ENCODE data around the gene WDR72. TPM values are rescaled to one million over a fixed set of nuclear protein-coding genes. Genes with fewer than 3 reads are reported as not detected.

Gene WDR72
- total RNA-seq, 1 donor from 2014 or later, result not detected

DNA sequence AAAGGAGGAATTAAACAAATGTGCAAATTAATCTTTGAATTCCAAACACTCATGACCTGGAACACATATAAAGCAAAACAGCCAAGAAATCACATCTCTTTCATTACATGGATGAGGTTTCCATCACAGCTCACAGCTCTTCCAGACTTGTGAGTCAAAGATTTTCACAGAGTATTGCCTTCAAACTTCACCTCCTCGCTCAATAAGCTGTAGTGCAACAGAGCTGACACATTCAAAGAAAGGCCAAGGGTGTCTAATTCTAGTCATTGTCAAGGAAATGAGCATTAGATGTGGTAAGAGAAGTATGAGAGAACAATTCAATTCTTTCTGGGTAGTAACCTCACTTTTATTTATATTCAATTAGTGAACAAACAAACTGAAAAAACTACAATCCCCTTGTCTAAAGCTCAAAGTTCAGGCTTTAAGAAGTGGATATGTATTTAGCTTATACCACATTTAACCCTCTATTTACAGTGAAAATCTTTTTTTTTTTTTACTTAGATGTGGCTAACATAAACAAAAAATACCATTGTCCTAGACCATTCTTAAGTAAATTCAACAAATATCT is 11.9 kb downstream of the WDR72 start:
- Mint-ChIP-seq H3K9me3 (no peaks in the 10 kb centered on the region), H3K36me3 (ENCODE audit: low read depth) (no peaks in the 10 kb centered on the region), H3K4me1 (ENCODE audit: low read depth) (no peaks in the 10 kb centered on the region), H3K4me3 (no peak overlapping the region), H3K27ac (no peak overlapping the region), H3K27me3 (ENCODE audit: insufficient read depth) (no peaks in the 10 kb centered on the region)
- DNase-seq (ENCODE audit: low spot score), result no peak
- intact Hi-C loops (cut with micrococcal nuclease), result no loop called here

DNA sequence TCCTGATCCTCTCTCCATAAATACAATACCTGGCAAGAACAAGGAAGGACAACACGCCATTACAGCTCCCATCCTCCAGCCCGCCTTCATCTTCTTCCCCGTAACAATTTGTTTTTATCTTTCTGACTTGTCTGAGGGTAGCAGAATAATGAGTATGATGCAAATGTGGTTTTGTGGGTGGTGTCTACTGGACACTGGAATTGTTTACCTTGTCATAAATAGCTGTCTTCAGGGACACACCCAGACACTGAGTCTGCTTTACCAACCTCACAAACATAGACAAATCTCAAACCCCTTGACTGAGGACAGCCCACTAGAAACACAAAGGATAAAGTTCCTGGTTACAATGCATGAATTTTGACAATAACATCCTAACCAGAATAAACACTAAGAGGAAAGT is 13.4 kb downstream of the WDR72 start:
- H3K27me3 Mint-ChIP-seq (ENCODE audit: insufficient read depth), result no peaks in the 10 kb centered on the region
- intact Hi-C loops (cut with micrococcal nuclease), result no loop called here
- DNase-seq (ENCODE audit: low spot score), result no peak
- no peaks in the 10 kb centered on the region for H3K9me3 Mint-ChIP-seq
- H3K27ac Mint-ChIP-seq, result no peak overlapping the region
- H3K4me1 Mint-ChIP-seq (ENCODE audit: low read depth), result no peaks in the 10 kb centered on the region
- no peak overlapping the region for H3K4me3 Mint-ChIP-seq
- no peaks in the 10 kb centered on the region for H3K36me3 Mint-ChIP-seq (ENCODE audit: low read depth)

GRCh38 chr15:53739651-53740050 is 19.8 kb downstream of the WDR72 start:
- Mint-ChIP-seq H3K9me3 (no peaks in the 10 kb centered on the region), H3K4me1 (ENCODE audit: low read depth) (no peaks in the 10 kb centered on the region), H3K27ac (no peak overlapping the region), H3K4me3 (no peak overlapping the region), H3K27me3 (ENCODE audit: insufficient read depth) (no peaks in the 10 kb centered on the region), H3K36me3 (ENCODE audit: low read depth) (no peaks in the 10 kb centered on the region)
- DNase-seq (ENCODE audit: low spot score), result no peak
- intact Hi-C loops (cut with micrococcal nuclease), result no loop called here

DNA sequence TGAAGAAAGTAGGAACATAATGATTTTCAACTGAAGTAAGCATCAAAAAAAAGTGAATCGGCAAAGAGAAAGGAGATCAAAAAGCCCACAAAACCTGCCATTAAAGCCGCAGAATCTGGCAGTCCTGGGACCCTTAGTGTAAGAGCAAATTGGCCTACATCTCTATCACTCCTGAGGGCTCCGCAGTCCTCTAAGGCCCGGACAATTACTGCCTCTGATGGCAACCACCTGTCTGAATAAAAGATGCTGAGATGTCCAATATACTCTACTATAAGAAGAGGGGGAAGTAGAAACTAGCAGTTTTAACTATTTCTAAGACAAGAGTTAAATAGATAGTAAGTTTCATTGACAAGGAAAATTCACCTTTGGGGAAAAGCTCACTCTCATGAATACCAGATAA is 20.3 kb downstream of the WDR72 start:
- Mint-ChIP-seq H3K4me3 (no peak overlapping the region), H3K36me3 (ENCODE audit: low read depth) (no peaks in the 10 kb centered on the region), H3K4me1 (ENCODE audit: low read depth) (no peaks in the 10 kb centered on the region), H3K27me3 (ENCODE audit: insufficient read depth) (no peaks in the 10 kb centered on the region), H3K27ac (no peak overlapping the region), H3K9me3 (no peaks in the 10 kb centered on the region)
- DNase-seq (ENCODE audit: low spot score), result no peak
- intact Hi-C loops (cut with micrococcal nuclease), result no loop called here

DNA sequence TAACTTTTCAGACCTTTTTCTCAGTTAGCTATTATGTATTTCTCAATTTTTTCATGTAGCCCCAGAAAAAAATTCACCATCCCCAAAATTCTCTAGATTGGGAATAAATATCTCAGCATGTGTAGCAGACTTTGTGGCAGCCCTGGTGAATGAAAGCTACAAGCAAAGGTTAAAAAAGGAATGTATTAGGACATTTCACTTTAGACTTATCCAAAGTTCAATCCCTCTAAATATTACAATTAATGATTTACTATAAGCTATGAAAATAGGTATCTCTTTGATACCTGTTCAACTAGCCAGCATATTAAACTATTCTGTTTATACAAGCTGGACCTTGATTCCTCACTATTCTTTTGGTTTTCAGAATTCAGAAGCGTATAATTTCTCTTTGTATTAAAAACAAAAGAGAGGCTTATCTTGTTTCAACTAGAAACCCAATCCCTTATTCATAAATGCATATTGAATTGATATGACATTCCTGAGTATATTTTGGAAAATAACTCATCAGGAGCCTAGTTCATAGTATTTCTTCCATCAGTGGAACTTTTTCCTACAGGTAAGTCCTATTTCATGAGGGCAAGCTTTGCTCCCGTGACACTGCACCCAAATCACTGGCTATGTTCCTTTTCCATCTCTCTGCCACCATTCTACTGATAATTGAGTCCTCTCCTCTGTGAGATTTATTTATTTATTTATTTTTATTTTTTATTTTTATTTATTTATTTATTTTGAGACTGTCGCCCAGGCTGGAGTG is 38.0 kb downstream of the WDR72 start:
- H3K4me3 Mint-ChIP-seq, result no peak overlapping the region

GRCh38 chr15:53716909-53717876 is 42.3 kb downstream of the WDR72 start:
- Mint-ChIP-seq H3K27me3 (ENCODE audit: insufficient read depth) (no peaks in the 10 kb centered on the region), H3K4me1 (ENCODE audit: low read depth) (no peaks in the 10 kb centered on the region), H3K4me3 (no peak overlapping the region), H3K36me3 (ENCODE audit: low read depth) (no peaks in the 10 kb centered on the region), H3K9me3 (no peaks in the 10 kb centered on the region), H3K27ac (no peak overlapping the region)
- no peak for DNase-seq (ENCODE audit: low spot score)
- intact Hi-C loops (cut with micrococcal nuclease), result loop anchor here (10.0 kb wide), 1 partner anchor 932 kb away; no protein-coding TSS in a partner anchor

More for the DNA sequence above, 38.0 kb downstream of the WDR72 start:
- Mint-ChIP-seq H3K27me3 (ENCODE audit: insufficient read depth) (no peaks in the 10 kb centered on the region), H3K4me1 (ENCODE audit: low read depth) (no peaks in the 10 kb centered on the region), H3K9me3 (no peaks in the 10 kb centered on the region), H3K27ac (no peak overlapping the region), H3K36me3 (ENCODE audit: low read depth) (no peaks in the 10 kb centered on the region)
- no peak for DNase-seq (ENCODE audit: low spot score)
- intact Hi-C loops (cut with micrococcal nuclease), result no loop called here

DNA sequence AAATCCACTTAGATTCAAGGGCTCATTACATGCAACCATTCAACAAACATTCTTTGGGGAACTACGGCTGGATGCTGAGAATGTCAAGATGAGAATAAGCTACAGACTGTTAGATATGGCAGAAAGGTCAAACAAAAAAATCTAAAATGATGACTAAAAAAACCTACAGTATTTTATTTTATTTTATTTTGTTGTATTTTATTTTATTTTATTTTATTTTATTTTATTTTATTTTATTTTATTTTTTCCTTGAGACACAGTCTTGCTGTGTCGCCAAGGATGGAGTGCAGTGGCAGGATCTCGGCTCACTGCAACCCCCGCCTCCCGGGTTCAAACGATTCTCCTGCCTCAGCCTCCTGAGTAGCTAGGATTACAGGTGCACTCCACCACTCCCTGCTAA is 46.2 kb downstream of the WDR72 start:
- intact Hi-C loops (cut with micrococcal nuclease), result loop anchor here (10.0 kb wide), 1 partner anchor 928 kb away; no protein-coding TSS in a partner anchor
- H3K27ac Mint-ChIP-seq, result no peak overlapping the region

DNA sequence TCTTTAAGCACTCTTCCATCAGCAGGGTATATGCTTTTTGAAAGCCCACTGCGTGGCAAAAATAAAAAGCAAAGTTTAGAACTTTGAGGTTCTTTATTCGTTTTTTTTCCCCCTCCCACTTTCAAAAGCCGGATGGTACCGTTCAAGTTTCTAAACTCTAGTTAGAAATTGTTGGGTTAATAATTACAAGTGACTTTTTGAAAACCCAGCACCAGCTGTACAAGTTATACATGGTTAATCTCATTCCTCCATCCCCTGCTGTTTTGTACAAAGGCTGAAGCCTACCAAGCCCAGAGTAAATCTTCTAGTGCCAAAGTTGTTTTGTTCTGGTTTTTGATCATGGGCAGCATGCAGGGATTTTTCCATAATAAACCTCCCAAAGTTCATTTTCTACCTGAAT is 48.6 kb downstream of the WDR72 start:
- intact Hi-C loops (cut with micrococcal nuclease), result loop anchor here (10.0 kb wide), 1 partner anchor 926 kb away; no protein-coding TSS in a partner anchor
- no peaks in the 10 kb centered on the region for H3K9me3 Mint-ChIP-seq
- H3K4me1 Mint-ChIP-seq (ENCODE audit: low read depth), result no peaks in the 10 kb centered on the region
- DNase-seq (ENCODE audit: low spot score), result no peak
- H3K27ac Mint-ChIP-seq, result no peak overlapping the region
- no peaks in the 10 kb centered on the region for H3K36me3 Mint-ChIP-seq (ENCODE audit: low read depth)
- no peaks in the 10 kb centered on the region for H3K27me3 Mint-ChIP-seq (ENCODE audit: insufficient read depth)
- no peak overlapping the region for H3K4me3 Mint-ChIP-seq

More for the DNA sequence above, 46.2 kb downstream of the WDR72 start:
- DNase-seq (ENCODE audit: low spot score), result no peak
- H3K27me3 Mint-ChIP-seq (ENCODE audit: insufficient read depth), result no peaks in the 10 kb centered on the region
- H3K4me1 Mint-ChIP-seq (ENCODE audit: low read depth), result no peaks in the 10 kb centered on the region
- H3K36me3 Mint-ChIP-seq (ENCODE audit: low read depth), result no peaks in the 10 kb centered on the region
- no peak overlapping the region for H3K4me3 Mint-ChIP-seq
- no peaks in the 10 kb centered on the region for H3K9me3 Mint-ChIP-seq

GRCh38 chr15:53709821-53710220 is 49.6 kb downstream of the WDR72 start:
- H3K27me3 Mint-ChIP-seq (ENCODE audit: insufficient read depth), result no peaks in the 10 kb centered on the region
- H3K4me3 Mint-ChIP-seq, result no peak overlapping the region
- H3K4me1 Mint-ChIP-seq (ENCODE audit: low read depth), result no peaks in the 10 kb centered on the region
- H3K27ac Mint-ChIP-seq, result no peak overlapping the region
- no peak for DNase-seq (ENCODE audit: low spot score)
- no peaks in the 10 kb centered on the region for H3K9me3 Mint-ChIP-seq
- intact Hi-C loops (cut with micrococcal nuclease), result loop anchor here (10.0 kb wide), 1 partner anchor 925 kb away; no protein-coding TSS in a partner anchor
- no peaks in the 10 kb centered on the region for H3K36me3 Mint-ChIP-seq (ENCODE audit: low read depth)

- Mint-ChIP-seq H3K4me3 (no peak overlapping the region), H3K27me3 (ENCODE audit: insufficient read depth) (no peaks in the 10 kb centered on the region), H3K4me1 (ENCODE audit: low read depth) (no peaks in the 10 kb centered on the region), H3K27ac (no peak overlapping the region), H3K36me3 (ENCODE audit: low read depth) (no peaks in the 10 kb centered on the region), H3K9me3 (peaks cover 2% of the 10 kb centered on the region)
- intact Hi-C loops (cut with micrococcal nuclease), result no loop called here
- DNase-seq (ENCODE audit: low spot score), result no peak
These were observed 64.1 kb downstream of the WDR72 start for GRCh38 chr15:53695365-53695764.

DNA sequence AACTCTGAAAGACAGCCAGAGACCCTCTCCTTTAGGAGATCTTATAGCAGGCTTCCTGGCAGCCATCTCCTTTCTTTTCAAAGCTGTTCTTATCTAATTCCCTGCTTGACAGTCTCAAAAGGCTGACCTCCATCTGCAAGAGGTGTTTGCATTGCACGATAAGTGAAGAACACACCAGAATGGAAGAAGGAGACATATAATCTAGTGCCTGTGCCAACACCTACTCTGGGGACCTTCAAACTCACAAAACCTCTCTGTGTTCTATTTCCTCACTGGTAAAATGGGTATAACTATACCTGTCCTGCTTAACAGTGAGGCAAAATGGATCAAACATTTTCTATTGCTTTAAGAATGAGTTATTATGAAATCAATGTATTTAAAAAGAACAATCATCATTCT is 65.0 kb downstream of the WDR72 start:
- Mint-ChIP-seq H3K9me3 (peaks cover 4% of the 10 kb centered on the region), H3K4me3 (no peak overlapping the region), H3K4me1 (ENCODE audit: low read depth) (no peaks in the 10 kb centered on the region), H3K27me3 (ENCODE audit: insufficient read depth) (no peaks in the 10 kb centered on the region), H3K27ac (no peak overlapping the region), H3K36me3 (ENCODE audit: low read depth) (no peaks in the 10 kb centered on the region)
- no peak for DNase-seq (ENCODE audit: low spot score)
- intact Hi-C loops (cut with micrococcal nuclease), result no loop called here

DNA sequence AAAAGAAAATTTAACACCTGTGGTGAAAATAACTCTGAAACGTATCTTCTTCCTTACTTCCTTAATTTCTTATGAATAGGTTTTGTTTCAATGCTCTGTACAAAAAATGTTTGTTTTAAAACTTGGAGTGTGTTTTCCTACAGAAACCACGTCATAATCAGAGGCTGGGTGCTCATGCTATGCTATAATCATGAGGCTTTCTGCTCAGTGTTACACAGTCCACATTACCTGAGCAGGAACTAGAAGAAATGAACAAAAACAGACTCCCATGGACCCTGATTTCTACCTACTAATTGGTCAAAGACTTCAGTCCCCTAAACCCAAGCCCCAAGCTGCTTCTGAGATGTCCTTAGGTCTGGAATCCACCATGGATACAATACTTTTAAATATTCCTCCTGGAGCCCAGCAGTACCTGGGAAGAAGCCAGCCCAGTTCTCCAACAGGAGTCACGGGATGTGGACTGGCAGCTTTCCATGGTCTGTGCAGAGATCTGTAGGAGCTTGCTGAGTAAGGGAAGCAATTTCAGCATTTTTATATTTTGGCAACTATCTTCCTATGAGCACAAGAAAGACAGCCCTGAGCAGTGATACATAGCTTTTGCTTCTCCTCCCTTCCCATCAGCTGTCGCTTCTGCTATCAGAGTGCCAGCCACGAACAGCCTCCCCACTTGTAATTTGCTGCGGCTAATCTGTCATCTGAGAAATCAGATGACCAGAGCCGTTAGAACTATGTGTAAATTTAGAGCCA is 65.6 kb downstream of the WDR72 start:
- Mint-ChIP-seq H3K27ac (no peak overlapping the region), H3K4me3 (no peak overlapping the region), H3K9me3 (peaks cover 4% of the 10 kb centered on the region), H3K27me3 (ENCODE audit: insufficient read depth) (no peaks in the 10 kb centered on the region), H3K4me1 (ENCODE audit: low read depth) (no peaks in the 10 kb centered on the region), H3K36me3 (ENCODE audit: low read depth) (no peaks in the 10 kb centered on the region)
- DNase-seq (ENCODE audit: low spot score), result no peak
- intact Hi-C loops (cut with micrococcal nuclease), result no loop called here
